Loucy (cell line): ENCODE results near the gene CELF4.
"Not testable (repeated sequence)": the region's sequence is repeated elsewhere in the genome, so short reads cannot be mapped to it uniquely, and the experiment has no call there.

Source experiments
- EZH2phosphoT487 ChIP-seq: fragments of 200-600 bp; IDR thresholded peaks from 2 replicates; pipeline ENCODE4 v1.6.1; 2018; ENCODE audit warnings: antibody characterized with exemption, mild to moderate bottlenecking, moderate library complexity, borderline replicate concordance
- TF ChIP-seq, protein P1 (sequence below): fragments of 200-600 bp; sonication (generic); conservative IDR thresholded peaks from 2 replicates; pipeline ENCODE4 v1.5.1; 2014; ENCODE audit warnings: mild to moderate bottlenecking, antibody characterized with exemption, low read length

DNA sequence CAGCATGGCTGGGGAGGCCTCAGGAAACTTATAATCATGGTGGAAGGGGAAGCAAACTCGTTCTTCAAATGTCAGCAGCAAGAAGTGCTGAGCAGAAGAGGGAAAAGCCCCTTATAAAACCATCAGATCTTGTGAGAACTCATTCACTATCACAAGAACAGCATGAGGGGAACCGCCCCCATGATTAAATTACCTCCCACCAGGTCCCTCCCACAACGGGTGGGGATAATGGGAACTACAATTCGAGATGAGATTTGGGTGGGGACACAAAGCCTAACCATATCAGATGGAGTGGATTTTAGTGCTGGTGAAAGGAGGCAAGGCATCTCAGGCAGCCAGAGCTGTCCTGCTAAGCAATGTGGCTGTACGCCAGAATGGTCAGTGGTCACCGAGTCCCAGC lies 104.3 kb downstream of the CELF4 start:
- TF ChIP-seq, protein P1, sequence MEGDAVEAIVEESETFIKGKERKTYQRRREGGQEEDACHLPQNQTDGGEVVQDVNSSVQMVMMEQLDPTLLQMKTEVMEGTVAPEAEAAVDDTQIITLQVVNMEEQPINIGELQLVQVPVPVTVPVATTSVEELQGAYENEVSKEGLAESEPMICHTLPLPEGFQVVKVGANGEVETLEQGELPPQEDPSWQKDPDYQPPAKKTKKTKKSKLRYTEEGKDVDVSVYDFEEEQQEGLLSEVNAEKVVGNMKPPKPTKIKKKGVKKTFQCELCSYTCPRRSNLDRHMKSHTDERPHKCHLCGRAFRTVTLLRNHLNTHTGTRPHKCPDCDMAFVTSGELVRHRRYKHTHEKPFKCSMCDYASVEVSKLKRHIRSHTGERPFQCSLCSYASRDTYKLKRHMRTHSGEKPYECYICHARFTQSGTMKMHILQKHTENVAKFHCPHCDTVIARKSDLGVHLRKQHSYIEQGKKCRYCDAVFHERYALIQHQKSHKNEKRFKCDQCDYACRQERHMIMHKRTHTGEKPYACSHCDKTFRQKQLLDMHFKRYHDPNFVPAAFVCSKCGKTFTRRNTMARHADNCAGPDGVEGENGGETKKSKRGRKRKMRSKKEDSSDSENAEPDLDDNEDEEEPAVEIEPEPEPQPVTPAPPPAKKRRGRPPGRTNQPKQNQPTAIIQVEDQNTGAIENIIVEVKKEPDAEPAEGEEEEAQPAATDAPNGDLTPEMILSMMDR: not testable (repeated sequence)
- TF ChIP-seq EZH2phosphoT487: not testable (repeated sequence)
